HL-60 (cell line): ENCODE results near the gene RFK.
A peak's percentile ranks its signal among the peaks of the same experiment; 100 is the strongest.

Experiments used
- DNase-seq, 2 experiments: peaks; one replicate each; pipeline ENCODE4 v3.0.0-alpha.2; 2010 to 2020; ENCODE audit warnings: low read depth in 1 of 2, low spot score in 1 of 2
- H3K27ac ChIP-seq: fragments of 250-450 bp; sonication (Bioruptor Pico); replicated peaks from 2 replicates; pipeline ENCODE4 v1.5.1; 2020; ENCODE audit warnings: mild to moderate bottlenecking, moderate library complexity
- H3K27me3 ChIP-seq: fragments of 250-450 bp; sonication (Bioruptor Pico); 2 replicates; pipeline ENCODE4 v1.5.1; 2021; ENCODE audit warnings: mild to moderate bottlenecking, moderate library complexity; ENCODE audit not compliant: insufficient read depth, poor library complexity, severe bottlenecking
- H3K4me3 ChIP-seq: replicated peaks from 2 replicates; pipeline ENCODE4 v1.5.1; 2011; ENCODE audit warnings: mild to moderate bottlenecking, control low read depth, low read length; ENCODE audit not compliant: insufficient read depth
- GABPA ChIP-seq: IDR thresholded peaks from 2 replicates; pipeline ENCODE4 v1.6.1; 2012; ENCODE audit warnings: low read depth
- POLR2AphosphoS5 ChIP-seq: IDR thresholded peaks from 2 replicates; pipeline ENCODE4 v1.6.1; 2012; ENCODE audit warnings: low read depth
- SPI1 ChIP-seq: IDR thresholded peaks from 2 replicates; pipeline ENCODE4 v1.6.1; 2012; ENCODE audit warnings: low read depth, mild to moderate bottlenecking, borderline replicate concordance
- TF ChIP-seq, protein P1 (sequence below): IDR thresholded peaks from 2 replicates; pipeline ENCODE4 v1.6.1; 2012; ENCODE audit warnings: low read depth; ENCODE audit not compliant: insufficient replicate concordance
- TF ChIP-seq, protein P2 (sequence below): IDR thresholded peaks from one replicate; pipeline ENCODE4 v1.5.1; 2011; ENCODE audit warnings: low read length, control low read depth, inconsistent platforms; ENCODE audit not compliant: insufficient read depth

RFK gene

GRCh38 chr9:76353280-76353679 is 40.9 kb downstream of the RFK start:
- Histone ChIP-seq H3K4me3 (no peak overlapping the region), H3K27ac (no peak overlapping the region), H3K27me3 (no peaks in the 10 kb centered on the region)
- TF ChIP-seq, protein P1, sequence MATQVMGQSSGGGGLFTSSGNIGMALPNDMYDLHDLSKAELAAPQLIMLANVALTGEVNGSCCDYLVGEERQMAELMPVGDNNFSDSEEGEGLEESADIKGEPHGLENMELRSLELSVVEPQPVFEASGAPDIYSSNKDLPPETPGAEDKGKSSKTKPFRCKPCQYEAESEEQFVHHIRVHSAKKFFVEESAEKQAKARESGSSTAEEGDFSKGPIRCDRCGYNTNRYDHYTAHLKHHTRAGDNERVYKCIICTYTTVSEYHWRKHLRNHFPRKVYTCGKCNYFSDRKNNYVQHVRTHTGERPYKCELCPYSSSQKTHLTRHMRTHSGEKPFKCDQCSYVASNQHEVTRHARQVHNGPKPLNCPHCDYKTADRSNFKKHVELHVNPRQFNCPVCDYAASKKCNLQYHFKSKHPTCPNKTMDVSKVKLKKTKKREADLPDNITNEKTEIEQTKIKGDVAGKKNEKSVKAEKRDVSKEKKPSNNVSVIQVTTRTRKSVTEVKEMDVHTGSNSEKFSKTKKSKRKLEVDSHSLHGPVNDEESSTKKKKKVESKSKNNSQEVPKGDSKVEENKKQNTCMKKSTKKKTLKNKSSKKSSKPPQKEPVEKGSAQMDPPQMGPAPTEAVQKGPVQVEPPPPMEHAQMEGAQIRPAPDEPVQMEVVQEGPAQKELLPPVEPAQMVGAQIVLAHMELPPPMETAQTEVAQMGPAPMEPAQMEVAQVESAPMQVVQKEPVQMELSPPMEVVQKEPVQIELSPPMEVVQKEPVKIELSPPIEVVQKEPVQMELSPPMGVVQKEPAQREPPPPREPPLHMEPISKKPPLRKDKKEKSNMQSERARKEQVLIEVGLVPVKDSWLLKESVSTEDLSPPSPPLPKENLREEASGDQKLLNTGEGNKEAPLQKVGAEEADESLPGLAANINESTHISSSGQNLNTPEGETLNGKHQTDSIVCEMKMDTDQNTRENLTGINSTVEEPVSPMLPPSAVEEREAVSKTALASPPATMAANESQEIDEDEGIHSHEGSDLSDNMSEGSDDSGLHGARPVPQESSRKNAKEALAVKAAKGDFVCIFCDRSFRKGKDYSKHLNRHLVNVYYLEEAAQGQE, result no peak
- TF ChIP-seq POLR2AphosphoS5 (peak; percentile 40; the same call in 1 of the 2 replicates), GABPA (no peak), SPI1 (no peak)
- TF ChIP-seq, protein P2, sequence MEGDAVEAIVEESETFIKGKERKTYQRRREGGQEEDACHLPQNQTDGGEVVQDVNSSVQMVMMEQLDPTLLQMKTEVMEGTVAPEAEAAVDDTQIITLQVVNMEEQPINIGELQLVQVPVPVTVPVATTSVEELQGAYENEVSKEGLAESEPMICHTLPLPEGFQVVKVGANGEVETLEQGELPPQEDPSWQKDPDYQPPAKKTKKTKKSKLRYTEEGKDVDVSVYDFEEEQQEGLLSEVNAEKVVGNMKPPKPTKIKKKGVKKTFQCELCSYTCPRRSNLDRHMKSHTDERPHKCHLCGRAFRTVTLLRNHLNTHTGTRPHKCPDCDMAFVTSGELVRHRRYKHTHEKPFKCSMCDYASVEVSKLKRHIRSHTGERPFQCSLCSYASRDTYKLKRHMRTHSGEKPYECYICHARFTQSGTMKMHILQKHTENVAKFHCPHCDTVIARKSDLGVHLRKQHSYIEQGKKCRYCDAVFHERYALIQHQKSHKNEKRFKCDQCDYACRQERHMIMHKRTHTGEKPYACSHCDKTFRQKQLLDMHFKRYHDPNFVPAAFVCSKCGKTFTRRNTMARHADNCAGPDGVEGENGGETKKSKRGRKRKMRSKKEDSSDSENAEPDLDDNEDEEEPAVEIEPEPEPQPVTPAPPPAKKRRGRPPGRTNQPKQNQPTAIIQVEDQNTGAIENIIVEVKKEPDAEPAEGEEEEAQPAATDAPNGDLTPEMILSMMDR, result no peak
- DNase-seq, result peak in 1 of 2 experiments; percentile 11

DNA sequence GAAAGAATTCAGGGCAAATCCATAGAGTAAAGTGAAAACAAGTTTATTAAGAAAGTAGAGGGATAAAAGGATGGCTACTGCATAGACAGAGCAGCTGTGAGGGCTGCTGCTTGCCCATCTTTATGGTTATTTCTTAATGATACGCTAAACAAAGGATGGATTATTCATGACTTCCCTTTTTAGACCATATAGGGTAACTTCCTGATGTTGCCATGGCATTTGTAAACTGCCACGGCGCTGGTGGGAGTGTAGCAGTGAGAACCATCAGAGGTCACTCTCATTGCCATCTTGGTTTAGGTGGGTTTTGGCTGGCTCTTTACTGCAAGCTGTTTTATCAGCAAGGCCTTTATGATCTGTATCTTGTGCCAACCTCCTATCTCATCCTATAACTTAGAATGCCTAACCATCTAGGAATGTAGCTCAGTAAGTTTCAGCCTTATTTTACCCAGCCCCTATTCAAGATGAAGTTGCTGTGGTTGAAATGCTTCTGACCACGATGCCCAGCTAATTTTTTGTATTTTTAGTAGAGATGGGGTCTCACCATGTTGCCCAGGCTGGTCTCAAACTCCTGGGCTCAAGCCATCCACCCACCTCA is 42.1 kb downstream of the RFK start:
- peak in 1 of 2 experiments; percentile 28 for DNase-seq
- Histone ChIP-seq H3K27ac (no peak overlapping the region), H3K4me3 (no peak overlapping the region), H3K27me3 (no peaks in the 10 kb centered on the region)
- TF ChIP-seq GABPA (no peak), SPI1 (peak; percentile 75; the same call in 1 of the 2 replicates)

GRCh38 chr9:76351006-76351405 is 43.2 kb downstream of the RFK start:
- TF ChIP-seq, protein P1, result no peak
- no peak for TF ChIP-seq POLR2AphosphoS5
- Histone ChIP-seq H3K4me3 (no peak overlapping the region), H3K27me3 (no peaks in the 10 kb centered on the region), H3K27ac (no peak overlapping the region)
- no peak for DNase-seq

DNA sequence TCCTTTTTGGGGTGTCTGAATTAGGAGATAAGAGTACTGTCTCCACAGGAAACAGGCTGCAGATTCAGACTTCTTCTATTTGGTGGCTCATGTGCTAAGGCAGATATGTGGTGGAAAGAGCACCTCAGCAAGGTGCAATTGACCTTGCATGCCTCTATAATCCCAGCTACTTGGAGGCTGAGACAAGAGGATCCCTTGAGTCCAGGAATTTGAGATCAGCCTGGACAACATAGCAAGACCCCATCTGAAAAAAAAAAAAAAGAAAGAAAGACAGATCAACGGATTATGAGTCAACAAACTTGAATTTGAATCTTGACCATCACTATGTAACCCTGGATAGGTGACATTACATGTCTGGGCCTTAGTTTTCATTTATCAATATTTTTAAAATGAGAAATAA is 44.4 kb downstream of the RFK start:
- Histone ChIP-seq H3K27ac (no peak overlapping the region), H3K27me3 (no peaks in the 10 kb centered on the region), H3K4me3 (no peak overlapping the region)
- DNase-seq, result no peak
- TF ChIP-seq, protein P2, result no peak
- TF ChIP-seq, protein P1, result no peak
- no peak for TF ChIP-seq SPI1
- no peak for TF ChIP-seq GABPA
- TF ChIP-seq POLR2AphosphoS5, result no peak
